Stimulated activated CD4-positive, alpha-beta T cell treated with anti-CD3 and anti-CD28 coated beads, Interleukin-4, amount 100 ng/mL, for 1 hour (primary cell): ENCODE results near the gene KIF13A.

ENCODE experiments used
- DNase-seq: peaks from one replicate; pipeline ENCODE4 v3.0.0-alpha.2; 2020

KIF13A gene

GRCh38 chr6:17714879-17715851 is 272.3 kb downstream of the KIF13A start:
- peak; percentile 11 for DNase-seq

- DNase-seq: no peak
These were observed 273.3 kb downstream of the KIF13A start for GRCh38 chr6:17714177-17714576.

- no peak for DNase-seq
These were observed 274.9 kb downstream of the KIF13A start for GRCh38 chr6:17712576-17712975.

- DNase-seq: no peak
These were observed 277.1 kb downstream of the KIF13A start for GRCh38 chr6:17710331-17710730.

GRCh38 chr6:17709476-17709875 is 278.0 kb downstream of the KIF13A start:
- DNase-seq: no peak
